GM12891 (cell line): ENCODE results near the gene AIFM3.

ENCODE experiments used
- DNase-seq: peaks from one replicate; pipeline ENCODE4 v3.0.0; 2011; ENCODE audit warnings: low spot score; ENCODE audit not compliant: insufficient read length
- FAIRE-seq: peaks from 2 replicates; lab custom pipeline; 2011; peaks lifted over from hg19 to GRCh38; lab: Jason Lieb, UNC
- PAX5 ChIP-seq: IDR thresholded peaks from 2 replicates; pipeline ENCODE4 v1.6.1; 2011; ENCODE audit warnings: low read length, moderate library complexity, mild to moderate bottlenecking; ENCODE audit not compliant: insufficient read depth, severe bottlenecking
- POLR2A ChIP-seq: IDR thresholded peaks from 2 replicates; pipeline ENCODE4 v1.6.1; 2011; ENCODE audit warnings: low read depth, low read length, control low read depth
- POLR2AphosphoS5 ChIP-seq: IDR thresholded peaks from 2 replicates; pipeline ENCODE4 v1.6.1; 2011; ENCODE audit warnings: low read depth, low read length, control low read depth
- POU2F2 ChIP-seq: IDR thresholded peaks from 2 replicates; pipeline ENCODE4 v1.6.1; 2011; ENCODE audit warnings: low read depth, mild to moderate bottlenecking, control low read depth, low read length, moderate library complexity
- SPI1 ChIP-seq: IDR thresholded peaks from 2 replicates; pipeline ENCODE4 v1.6.1; 2011; ENCODE audit warnings: low read depth, low read length, control low read depth
- TAF1 ChIP-seq: IDR thresholded peaks from 2 replicates; pipeline ENCODE4 v1.6.1; 2011; ENCODE audit warnings: low read depth, low read length, control low read depth

AIFM3 gene

DNA sequence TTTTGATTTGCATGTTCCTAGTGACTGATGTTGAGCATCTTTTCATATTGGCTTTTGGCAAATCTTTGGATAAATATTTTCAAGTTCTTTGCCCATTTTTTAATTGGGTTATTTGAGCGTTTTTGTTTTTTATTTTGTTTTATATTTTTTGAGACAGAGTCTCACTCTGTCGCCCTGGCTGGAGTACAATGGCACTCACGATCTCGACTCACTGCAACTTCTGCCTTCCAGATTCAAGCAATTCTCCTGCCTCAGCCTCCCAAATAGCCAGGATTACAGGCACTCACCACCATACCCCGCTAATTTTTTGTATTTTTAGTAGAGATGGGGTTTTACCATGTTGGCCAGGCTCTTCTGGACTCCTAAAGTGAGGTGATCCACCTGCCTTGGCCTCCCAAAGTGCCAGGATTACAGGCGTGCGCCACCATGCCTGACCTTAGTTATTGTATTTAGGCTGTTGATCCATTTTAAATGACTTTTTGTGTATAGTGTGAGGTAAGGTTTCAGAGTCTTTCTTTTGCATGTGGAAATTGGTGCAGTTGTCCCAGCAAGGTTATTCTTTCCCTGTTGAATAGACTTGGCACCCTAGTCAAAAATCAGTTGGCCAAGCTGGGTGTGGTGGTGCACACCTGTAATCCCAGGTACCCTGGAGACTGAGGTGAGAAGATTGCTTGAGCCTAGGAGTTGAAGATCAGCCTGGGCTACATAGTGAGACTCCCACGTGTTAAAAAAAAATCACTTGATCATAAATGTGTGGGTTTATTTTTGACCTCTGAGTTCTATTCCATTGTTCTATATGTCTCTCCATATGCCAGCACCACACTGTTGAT, 23.7 kb upstream of the AIFM3 start:
- FAIRE-seq (no peak), DNase-seq (no peak)
- TF ChIP-seq POLR2AphosphoS5 (no peak), PAX5 (no peak), POU2F2 (no peak), SPI1 (no peak), POLR2A (no peak), TAF1 (no peak)

DNA sequence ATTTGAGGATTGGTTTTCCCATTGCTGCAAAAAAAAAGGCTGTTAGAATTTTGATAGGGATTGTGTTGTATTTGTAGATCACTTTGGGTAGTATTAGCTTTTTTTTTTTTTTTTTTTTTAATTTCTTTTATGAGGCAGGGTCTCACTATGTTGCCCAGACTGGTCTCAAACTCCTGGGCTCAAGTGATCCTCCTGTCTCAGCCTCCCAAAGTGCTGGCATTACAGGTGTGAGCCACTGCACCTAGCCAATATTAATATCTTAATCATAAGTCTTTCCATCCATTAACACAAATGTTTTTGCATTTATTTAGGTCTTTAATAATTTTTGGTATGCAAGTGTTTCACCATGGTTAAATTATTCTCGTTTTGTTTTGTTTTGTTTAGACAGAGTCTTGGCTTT, 23.0 kb upstream of the AIFM3 start:
- no peak for FAIRE-seq
- no peak for DNase-seq
- TF ChIP-seq TAF1 = no peak
- no peak for TF ChIP-seq POU2F2
- TF ChIP-seq PAX5 = no peak
- TF ChIP-seq POLR2A = no peak
- TF ChIP-seq POLR2AphosphoS5 = no peak

DNA sequence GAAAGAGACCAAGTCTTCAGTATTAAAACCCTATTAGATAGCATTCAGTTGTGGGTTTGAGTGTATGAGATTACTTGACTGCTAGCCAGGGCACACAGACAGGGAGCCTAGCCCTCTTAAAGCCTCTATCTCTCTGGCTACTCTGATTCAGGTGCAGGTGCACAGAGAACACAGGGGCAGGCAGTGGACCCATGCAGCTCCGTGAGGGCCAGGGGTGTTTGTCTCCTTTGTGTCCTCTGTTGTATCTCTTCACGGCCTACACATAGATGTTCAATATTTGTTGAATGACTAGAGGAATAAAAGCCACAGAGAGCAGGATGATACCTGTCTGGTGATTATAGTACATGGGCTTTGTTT, 21.5 kb upstream of the AIFM3 start:
- TF ChIP-seq SPI1 (no peak), POU2F2 (no peak), PAX5 (no peak), TAF1 (no peak), POLR2AphosphoS5 (no peak), POLR2A (no peak)
- FAIRE-seq (no peak), DNase-seq (no peak)

- TF ChIP-seq POLR2AphosphoS5 = no peak
- TF ChIP-seq PAX5 = no peak
- TF ChIP-seq TAF1 = no peak
- TF ChIP-seq POU2F2 = no peak
- TF ChIP-seq SPI1 = no peak
- TF ChIP-seq POLR2A = no peak
- FAIRE-seq = no peak
Observed at GRCh38 chr22:20946080-20946986, 20.7 kb upstream of the AIFM3 start.

GRCh38 chr22:20946991-20947390, 20.1 kb upstream of the AIFM3 start:
- TF ChIP-seq PAX5 = no peak
- no peak for TF ChIP-seq SPI1
- TF ChIP-seq POU2F2 = no peak
- no peak for TF ChIP-seq POLR2AphosphoS5
- TF ChIP-seq TAF1 = no peak
- no peak for TF ChIP-seq POLR2A
- FAIRE-seq = no peak
- DNase-seq = no peak

More at GRCh38 chr22:20946080-20946986, 20.7 kb upstream of the AIFM3 start:
- DNase-seq = no peak

DNA sequence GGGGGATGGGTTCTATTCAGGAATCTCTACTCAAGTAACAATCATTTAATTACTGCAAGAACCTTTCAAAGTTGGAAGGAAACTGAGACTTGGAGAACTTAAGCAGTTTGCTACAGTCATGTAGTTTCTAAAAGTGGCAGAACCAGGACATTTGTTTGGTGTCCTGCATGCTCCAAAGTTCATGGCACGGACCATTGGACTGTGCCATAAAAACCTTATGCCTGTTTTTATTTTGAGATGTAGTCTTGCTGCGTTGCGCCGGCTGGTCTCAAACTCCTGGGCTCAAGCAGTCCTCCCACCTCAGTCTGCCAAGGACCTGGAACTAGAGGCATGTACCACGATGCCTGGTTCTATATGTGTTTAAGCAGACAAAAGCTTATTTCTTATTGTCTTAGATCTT, 18.6 kb upstream of the AIFM3 start:
- FAIRE-seq (no peak), DNase-seq (no peak)
- no peak for TF ChIP-seq POU2F2
- TF ChIP-seq POLR2A = no peak
- no peak for TF ChIP-seq PAX5
- no peak for TF ChIP-seq POLR2AphosphoS5
- TF ChIP-seq TAF1 = no peak
- TF ChIP-seq SPI1 = no peak

GRCh38 chr22:20948989-20949388, 18.1 kb upstream of the AIFM3 start:
- TF ChIP-seq TAF1 (no peak), POLR2AphosphoS5 (no peak), POLR2A (no peak), SPI1 (no peak), PAX5 (no peak), POU2F2 (no peak)
- no peak for FAIRE-seq
- DNase-seq = no peak

DNA sequence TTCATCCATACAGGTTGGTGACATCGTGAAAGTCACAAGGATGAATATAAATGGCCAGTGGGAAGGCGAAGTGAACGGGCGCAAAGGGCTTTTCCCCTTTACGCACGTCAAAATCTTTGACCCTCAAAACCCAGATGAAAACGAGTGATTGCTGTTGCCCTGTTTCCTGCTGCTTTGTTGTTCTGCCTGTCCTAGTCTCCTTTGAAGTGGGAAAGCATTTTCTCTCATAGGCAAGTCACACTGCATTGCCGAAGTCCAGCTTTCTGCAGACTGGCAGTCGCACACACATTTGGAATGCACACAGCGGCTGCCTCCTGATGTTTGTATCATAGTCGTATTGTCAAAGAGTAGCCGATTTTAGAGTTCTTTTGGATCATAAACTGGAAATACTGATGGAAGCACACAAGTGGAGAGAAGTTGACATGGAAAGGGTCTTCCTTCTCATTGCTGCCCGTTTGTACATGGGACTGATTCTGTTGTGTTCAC, 17.3 kb upstream of the AIFM3 start:
- FAIRE-seq = no peak

DNA sequence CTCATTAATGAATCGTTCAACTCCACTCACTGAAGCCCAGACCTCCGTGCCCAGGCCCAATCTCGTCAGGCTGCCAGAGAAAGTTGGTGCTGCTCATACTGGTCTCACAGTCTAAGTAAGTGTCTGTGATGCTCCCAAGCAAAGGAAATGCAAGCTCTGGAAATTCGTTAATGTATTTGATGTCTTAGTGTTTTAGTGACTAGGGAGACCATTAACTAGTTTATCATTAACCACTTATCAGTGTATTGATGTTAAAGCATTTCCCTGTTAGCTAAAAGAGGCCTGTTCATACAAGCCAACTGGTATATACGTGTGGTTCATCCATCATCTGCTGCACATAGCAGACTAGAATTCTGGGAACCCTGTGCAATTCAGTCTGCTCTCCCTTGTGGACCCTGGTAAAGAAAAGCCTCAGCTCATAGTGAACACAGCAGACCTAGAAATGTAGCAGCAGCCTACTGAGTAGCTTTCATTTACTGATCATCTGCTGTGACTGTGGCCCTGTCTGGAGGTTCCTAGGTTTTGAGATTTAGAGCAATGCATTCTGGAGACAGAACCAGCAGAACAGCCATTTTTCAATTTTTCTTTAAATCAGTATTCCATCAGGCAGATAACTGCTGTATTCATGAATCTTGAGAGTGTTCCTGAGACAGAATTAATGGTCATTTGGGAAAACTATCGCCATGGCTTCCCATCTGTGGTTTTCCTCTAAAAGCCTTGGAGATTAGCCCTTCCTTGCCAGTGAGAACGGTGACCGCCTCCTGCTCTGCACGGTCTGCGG, 15.7 kb upstream of the AIFM3 start:
- no peak for TF ChIP-seq PAX5
- FAIRE-seq = no peak
- no peak for DNase-seq

More for the DNA sequence above, 17.3 kb upstream of the AIFM3 start:
- TF ChIP-seq POLR2A = no peak
- no peak for DNase-seq

- DNase-seq (no peak), FAIRE-seq (no peak)
- TF ChIP-seq PAX5 (no peak), POLR2A (no peak)
Observed at GRCh38 chr22:20951932-20952380, 15.1 kb upstream of the AIFM3 start.
